ENCODE data around the gene UTS2R.

UTS2R gene

GRCh38 chr17:82399041-82399441 lies 27.5 kb downstream of the UTS2R start:
- WGBS (ENCODE audit: extremely low coverage, insufficient coverage, insufficient read length), result no CpG with 5 or more reads among the region's 13 CpGs
- Histone ChIP-seq H3K23ac (ENCODE audit: low read length) (no peak overlapping the region), H2AFZ (ENCODE audit: insufficient read depth, low read length, poor library complexity) (no peak overlapping the region), H3K79me2 (ENCODE audit: control insufficient read depth, insufficient read depth, low read length, poor library complexity) (no peaks in the 10 kb centered on the region), H3K9ac (ENCODE audit: low read length) (no peak overlapping the region), H3K27ac (ENCODE audit: low read depth, low read length) (no peak overlapping the region), H2AK5ac (ENCODE audit: low read length) (no peak overlapping the region), H3K36me3 (ENCODE audit: control insufficient read depth in 1 of 2, insufficient read depth in 2 of 2, low read length in 2 of 2) (peaks cover 9 to 13% of the 10 kb centered on the region in 2 experiments), H3K4me2 (ENCODE audit: low read length) (no peak overlapping the region), H3K4ac (ENCODE audit: low read depth, low read length) (no peak overlapping the region), H3K9me3 (ENCODE audit: insufficient read depth, low read depth, low read length) (no peaks in the 10 kb centered on the region), H4K91ac (ENCODE audit: low read depth, low read length) (no peak overlapping the region), H2BK12ac (ENCODE audit: low read length) (no peak overlapping the region), H3K4me3 (ENCODE audit: low read depth, low read length) (no peak overlapping the region), H3K14ac (ENCODE audit: low read length) (no peak overlapping the region), H3K79me1 (ENCODE audit: low read length) (no peaks in the 10 kb centered on the region), H4K8ac (ENCODE audit: low read depth, low read length) (no peak overlapping the region), H3K27me3 (ENCODE audit: insufficient read depth, low read length) (no peaks in the 10 kb centered on the region), H4K12ac (ENCODE audit: low read depth, low read length) (no peak overlapping the region), H2BK120ac (ENCODE audit: insufficient read depth, low read length, poor library complexity) (no peak overlapping the region), H2BK5ac (ENCODE audit: low read depth, low read length, poor library complexity) (no peak overlapping the region), H3K4me1 (ENCODE audit: control insufficient read depth in 1 of 2, insufficient read depth in 2 of 2, low read length in 2 of 2) (peaks cover 0 to 7% of the 10 kb centered on the region in 2 experiments), H3K18ac (ENCODE audit: low read length) (no peak overlapping the region)
- no peak for DNase-seq

- H2AK5ac ChIP-seq (ENCODE audit: low read length), result no peak overlapping the region
- no peak overlapping the region for H2AFZ ChIP-seq (ENCODE audit: insufficient read depth, low read length, poor library complexity)
- no peak overlapping the region for H2BK12ac ChIP-seq (ENCODE audit: low read length)
- no peak overlapping the region for H3K23ac ChIP-seq (ENCODE audit: low read length)
- H3K9me3 ChIP-seq (ENCODE audit: insufficient read depth, low read depth, low read length), result no peaks in the 10 kb centered on the region
- H3K79me2 ChIP-seq (ENCODE audit: control insufficient read depth, insufficient read depth, low read length, poor library complexity), result no peaks in the 10 kb centered on the region
- no peak overlapping the region for H4K91ac ChIP-seq (ENCODE audit: low read depth, low read length)
- WGBS (ENCODE audit: extremely low coverage, insufficient coverage, insufficient read length), result no CpG with 5 or more reads among the region's 18 CpGs
- H3K9ac ChIP-seq (ENCODE audit: low read length), result no peak overlapping the region
- H3K14ac ChIP-seq (ENCODE audit: low read length), result no peak overlapping the region
- DNase-seq, result no peak
- no peak overlapping the region for H4K8ac ChIP-seq (ENCODE audit: low read depth, low read length)
- no peaks in the 10 kb centered on the region for H3K79me1 ChIP-seq (ENCODE audit: low read length)
- no peak overlapping the region for H4K12ac ChIP-seq (ENCODE audit: low read depth, low read length)
- no peak overlapping the region for H3K27ac ChIP-seq (ENCODE audit: low read depth, low read length)
- H3K4me3 ChIP-seq (ENCODE audit: low read depth, low read length), result no peak overlapping the region
- H3K4ac ChIP-seq (ENCODE audit: low read depth, low read length), result no peak overlapping the region
- no peaks in the 10 kb centered on the region for H3K27me3 ChIP-seq (ENCODE audit: insufficient read depth, low read length)
- no peak overlapping the region for H2BK5ac ChIP-seq (ENCODE audit: low read depth, low read length, poor library complexity)
- peaks cover 0 to 7% of the 10 kb centered on the region in 2 experiments for H3K4me1 ChIP-seq (ENCODE audit: control insufficient read depth in 1 of 2, insufficient read depth in 2 of 2, low read length in 2 of 2)
- H3K36me3 ChIP-seq (ENCODE audit: control insufficient read depth in 1 of 2, insufficient read depth in 2 of 2, low read length in 2 of 2), result peaks cover 9 to 14% of the 10 kb centered on the region in 2 experiments
- no peak overlapping the region for H2BK120ac ChIP-seq (ENCODE audit: insufficient read depth, low read length, poor library complexity)
- H3K18ac ChIP-seq (ENCODE audit: low read length), result no peak overlapping the region
- no peak overlapping the region for H3K4me2 ChIP-seq (ENCODE audit: low read length)
Observed at GRCh38 chr17:82399601-82400101, 28.1 kb downstream of the UTS2R start.

- H3K4me1 ChIP-seq (ENCODE audit: control insufficient read depth in 1 of 2, insufficient read depth in 2 of 2, low read length in 2 of 2), result peaks cover 0 to 7% of the 10 kb centered on the region in 2 experiments
- H3K27ac ChIP-seq (ENCODE audit: low read depth, low read length), result no peak overlapping the region
- H3K4me3 ChIP-seq (ENCODE audit: low read depth, low read length), result no peak overlapping the region
- H2BK5ac ChIP-seq (ENCODE audit: low read depth, low read length, poor library complexity), result no peak overlapping the region
- no peak overlapping the region for H3K9ac ChIP-seq (ENCODE audit: low read length)
- H4K12ac ChIP-seq (ENCODE audit: low read depth, low read length), result no peak overlapping the region
- H3K79me1 ChIP-seq (ENCODE audit: low read length), result no peaks in the 10 kb centered on the region
- H3K27me3 ChIP-seq (ENCODE audit: insufficient read depth, low read length), result no peaks in the 10 kb centered on the region
- WGBS (ENCODE audit: extremely low coverage, insufficient coverage, insufficient read length), result no CpG with 5 or more reads among the region's 7 CpGs
- H2AFZ ChIP-seq (ENCODE audit: insufficient read depth, low read length, poor library complexity), result no peak overlapping the region
- no peak overlapping the region for H3K23ac ChIP-seq (ENCODE audit: low read length)
- H3K9me3 ChIP-seq (ENCODE audit: insufficient read depth, low read depth, low read length), result no peaks in the 10 kb centered on the region
- no peaks in the 10 kb centered on the region for H3K79me2 ChIP-seq (ENCODE audit: control insufficient read depth, insufficient read depth, low read length, poor library complexity)
- no peak overlapping the region for H3K14ac ChIP-seq (ENCODE audit: low read length)
- H3K18ac ChIP-seq (ENCODE audit: low read length), result no peak overlapping the region
- no peak overlapping the region for H4K91ac ChIP-seq (ENCODE audit: low read depth, low read length)
- no peak overlapping the region for H4K8ac ChIP-seq (ENCODE audit: low read depth, low read length)
- no peak overlapping the region for H2BK120ac ChIP-seq (ENCODE audit: insufficient read depth, low read length, poor library complexity)
- H3K4ac ChIP-seq (ENCODE audit: low read depth, low read length), result no peak overlapping the region
- DNase-seq, result no peak
- H2AK5ac ChIP-seq (ENCODE audit: low read length), result no peak overlapping the region
- no peak overlapping the region for H2BK12ac ChIP-seq (ENCODE audit: low read length)
- H3K36me3 ChIP-seq (ENCODE audit: control insufficient read depth in 1 of 2, insufficient read depth in 2 of 2, low read length in 2 of 2), result peaks cover 9 to 14% of the 10 kb centered on the region in 2 experiments
- no peak overlapping the region for H3K4me2 ChIP-seq (ENCODE audit: low read length)
Observed at GRCh38 chr17:82400206-82400605, 28.6 kb downstream of the UTS2R start.

GRCh38 chr17:82400830-82401229 lies 29.3 kb downstream of the UTS2R start:
- H3K14ac ChIP-seq (ENCODE audit: low read length), result no peak overlapping the region
- no peak overlapping the region for H3K4ac ChIP-seq (ENCODE audit: low read depth, low read length)
- no peak for DNase-seq
- no peak overlapping the region for H3K4me2 ChIP-seq (ENCODE audit: low read length)
- H3K27ac ChIP-seq (ENCODE audit: low read depth, low read length), result no peak overlapping the region
- H4K91ac ChIP-seq (ENCODE audit: low read depth, low read length), result no peak overlapping the region
- H3K4me3 ChIP-seq (ENCODE audit: low read depth, low read length), result no peak overlapping the region
- H2BK5ac ChIP-seq (ENCODE audit: low read depth, low read length, poor library complexity), result no peak overlapping the region
- no peak overlapping the region for H2BK120ac ChIP-seq (ENCODE audit: insufficient read depth, low read length, poor library complexity)
- no peak overlapping the region for H4K8ac ChIP-seq (ENCODE audit: low read depth, low read length)
- WGBS (ENCODE audit: extremely low coverage, insufficient coverage, insufficient read length), result no CpG with 5 or more reads among the region's 19 CpGs
- no peak overlapping the region for H2BK12ac ChIP-seq (ENCODE audit: low read length)
- no peak overlapping the region for H4K12ac ChIP-seq (ENCODE audit: low read depth, low read length)
- H3K9ac ChIP-seq (ENCODE audit: low read length), result no peak overlapping the region
- H3K18ac ChIP-seq (ENCODE audit: low read length), result no peak overlapping the region
- H3K27me3 ChIP-seq (ENCODE audit: insufficient read depth, low read length), result no peaks in the 10 kb centered on the region
- H3K23ac ChIP-seq (ENCODE audit: low read length), result no peak overlapping the region
- H3K36me3 ChIP-seq (ENCODE audit: control insufficient read depth in 1 of 2, insufficient read depth in 2 of 2, low read length in 2 of 2), result peaks cover 9 to 14% of the 10 kb centered on the region in 2 experiments
- H3K79me2 ChIP-seq (ENCODE audit: control insufficient read depth, insufficient read depth, low read length, poor library complexity), result no peaks in the 10 kb centered on the region
- no peak overlapping the region for H2AFZ ChIP-seq (ENCODE audit: insufficient read depth, low read length, poor library complexity)
- H2AK5ac ChIP-seq (ENCODE audit: low read length), result no peak overlapping the region
- H3K9me3 ChIP-seq (ENCODE audit: insufficient read depth, low read depth, low read length), result no peaks in the 10 kb centered on the region
- H3K4me1 ChIP-seq (ENCODE audit: control insufficient read depth in 1 of 2, insufficient read depth in 2 of 2, low read length in 2 of 2), result peaks cover 0 to 7% of the 10 kb centered on the region in 2 experiments
- H3K79me1 ChIP-seq (ENCODE audit: low read length), result no peaks in the 10 kb centered on the region
